ENCODE results near the gene CSMD2.

The CSMD2 gene

GRCh38 chr1:33715195-33715811 lies 449.7 kb downstream of the CSMD2 start:
- Histone ChIP-seq H3K36me3 (replicated peaks; ENCODE audit: low read depth, low read length) (no peaks in the 10 kb centered on the region), H3K9me3 (ENCODE audit: insufficient read depth, low read length) (no peaks in the 10 kb centered on the region), H3K27me3 (ENCODE audit: low read depth, low read length) (no peaks in the 10 kb centered on the region), H3K9ac (ENCODE audit: low read length) (no peak overlapping the region), H3K27ac (ENCODE audit: low read length) (no peak overlapping the region), H4K20me1 (ENCODE audit: insufficient read depth, low read length) (no peaks in the 10 kb centered on the region), H3K4me3 (ENCODE audit: low read length) (no peak overlapping the region), H3K4me1 (ENCODE audit: low read length) (no peaks in the 10 kb centered on the region), H3K79me2 (ENCODE audit: low read length) (no peaks in the 10 kb centered on the region), H3K4me2 (ENCODE audit: low read length) (no peak overlapping the region), H2AFZ (ENCODE audit: low read depth, low read length) (no peak overlapping the region)
- TF ChIP-seq CTCF (IDR thresholded peaks at IDR 0.05; ENCODE audit: low read depth, low read length): no peak
- TF ChIP-seq EZH2phosphoT487 (IDR thresholded peaks at IDR 0.05; ENCODE audit: low read depth): no peak

- Histone ChIP-seq H3K4me1 (ENCODE audit: low read length) (no peaks in the 10 kb centered on the region), H3K9ac (ENCODE audit: low read length) (no peak overlapping the region), H3K27me3 (ENCODE audit: low read depth, low read length) (no peaks in the 10 kb centered on the region), H3K4me3 (ENCODE audit: low read length) (no peak overlapping the region), H3K4me2 (ENCODE audit: low read length) (no peak overlapping the region), H3K27ac (ENCODE audit: low read length) (no peak overlapping the region), H3K36me3 (replicated peaks; ENCODE audit: low read depth, low read length) (no peaks in the 10 kb centered on the region), H3K9me3 (ENCODE audit: insufficient read depth, low read length) (no peaks in the 10 kb centered on the region), H2AFZ (ENCODE audit: low read depth, low read length) (no peak overlapping the region), H4K20me1 (ENCODE audit: insufficient read depth, low read length) (no peaks in the 10 kb centered on the region), H3K79me2 (ENCODE audit: low read length) (no peaks in the 10 kb centered on the region)
- TF ChIP-seq EZH2phosphoT487 (IDR thresholded peaks at IDR 0.05; ENCODE audit: low read depth): no peak
- TF ChIP-seq CTCF (IDR thresholded peaks at IDR 0.05; ENCODE audit: low read depth, low read length): no peak
These were observed 450.6 kb downstream of the CSMD2 start for GRCh38 chr1:33714421-33714820.

- H3K4me3 ChIP-seq (ENCODE audit: low read length): no peak overlapping the region
- H3K9ac ChIP-seq (ENCODE audit: low read length): no peak overlapping the region
- TF ChIP-seq CTCF (IDR thresholded peaks at IDR 0.05; ENCODE audit: low read depth, low read length) (no peak), EZH2phosphoT487 (IDR thresholded peaks at IDR 0.05; ENCODE audit: low read depth) (no peak)
- no peaks in the 10 kb centered on the region for H3K36me3 ChIP-seq (replicated peaks; ENCODE audit: low read depth, low read length)
- no peak overlapping the region for H3K4me2 ChIP-seq (ENCODE audit: low read length)
- no peaks in the 10 kb centered on the region for H3K4me1 ChIP-seq (ENCODE audit: low read length)
- no peak overlapping the region for H3K27ac ChIP-seq (ENCODE audit: low read length)
- H3K27me3 ChIP-seq (ENCODE audit: low read depth, low read length): no peaks in the 10 kb centered on the region
- no peaks in the 10 kb centered on the region for H3K79me2 ChIP-seq (ENCODE audit: low read length)
- H4K20me1 ChIP-seq (ENCODE audit: insufficient read depth, low read length): no peaks in the 10 kb centered on the region
- H2AFZ ChIP-seq (ENCODE audit: low read depth, low read length): no peak overlapping the region
- no peaks in the 10 kb centered on the region for H3K9me3 ChIP-seq (ENCODE audit: insufficient read depth, low read length)
These were observed 451.8 kb downstream of the CSMD2 start for GRCh38 chr1:33713058-33713877.

GRCh38 chr1:33712186-33712585 lies 452.8 kb downstream of the CSMD2 start:
- Histone ChIP-seq H2AFZ (ENCODE audit: low read depth, low read length) (no peak overlapping the region), H3K4me3 (ENCODE audit: low read length) (no peak overlapping the region), H3K4me1 (ENCODE audit: low read length) (no peaks in the 10 kb centered on the region), H3K9me3 (ENCODE audit: insufficient read depth, low read length) (no peaks in the 10 kb centered on the region), H3K27me3 (ENCODE audit: low read depth, low read length) (no peaks in the 10 kb centered on the region), H3K27ac (ENCODE audit: low read length) (no peak overlapping the region), H3K9ac (ENCODE audit: low read length) (no peak overlapping the region), H3K36me3 (replicated peaks; ENCODE audit: low read depth, low read length) (no peaks in the 10 kb centered on the region), H4K20me1 (ENCODE audit: insufficient read depth, low read length) (no peaks in the 10 kb centered on the region), H3K79me2 (ENCODE audit: low read length) (no peaks in the 10 kb centered on the region), H3K4me2 (ENCODE audit: low read length) (no peak overlapping the region)
- TF ChIP-seq EZH2phosphoT487 (IDR thresholded peaks at IDR 0.05; ENCODE audit: low read depth) (no peak), CTCF (IDR thresholded peaks at IDR 0.05; ENCODE audit: low read depth, low read length) (no peak)
